PFSK-1 (cell line): ENCODE results near the gene ARMC3.

Source experiments
- FOXP2 ChIP-seq: optimal IDR thresholded peaks from 2 replicates; pipeline ENCODE3; 2011; ENCODE audit warnings: borderline replicate concordance, control low read depth, inconsistent platforms; ENCODE audit not compliant: insufficient read depth; ENCODE audit errors: extremely low read length, extremely low read depth
- POLR2AphosphoS5 ChIP-seq: IDR thresholded peaks from 2 replicates; pipeline ENCODE4 v1.6.1; 2012; ENCODE audit warnings: low read depth, mild to moderate bottlenecking, control low read depth, low read length, moderate library complexity
- REST ChIP-seq, 2 experiments: IDR thresholded peaks; 2 replicates each; pipeline versions ENCODE4 v1.6.1 to v1.8.0; 2011 to 2012; ENCODE audit warnings: low read depth in 2 of 2, low read length in 2 of 2, control low read depth in 1 of 2, inconsistent platforms in 1 of 2, mild to moderate bottlenecking in 1 of 2, moderate library complexity in 1 of 2; ENCODE audit not compliant: insufficient read depth in 1 of 2
- SIN3A ChIP-seq: IDR thresholded peaks from 2 replicates; pipeline ENCODE4 v1.6.1; 2012; ENCODE audit warnings: mild to moderate bottlenecking, low read length, moderate library complexity, borderline replicate concordance; ENCODE audit not compliant: insufficient read depth
- TAF1 ChIP-seq: IDR thresholded peaks from 2 replicates; pipeline ENCODE4 v1.6.1; 2012; ENCODE audit warnings: low read length, control low read depth, borderline replicate concordance; ENCODE audit not compliant: insufficient read depth

The ARMC3 gene

GRCh38 chr10:23034790-23035189, 106.9 kb downstream of the ARMC3 start:
- no peak for TF ChIP-seq POLR2AphosphoS5
- no peak for TF ChIP-seq REST (IDR thresholded peaks at IDR 0.05; ENCODE audit: insufficient read depth in 1 of 2, low read depth in 2 of 2, low read length in 2 of 2)

DNA sequence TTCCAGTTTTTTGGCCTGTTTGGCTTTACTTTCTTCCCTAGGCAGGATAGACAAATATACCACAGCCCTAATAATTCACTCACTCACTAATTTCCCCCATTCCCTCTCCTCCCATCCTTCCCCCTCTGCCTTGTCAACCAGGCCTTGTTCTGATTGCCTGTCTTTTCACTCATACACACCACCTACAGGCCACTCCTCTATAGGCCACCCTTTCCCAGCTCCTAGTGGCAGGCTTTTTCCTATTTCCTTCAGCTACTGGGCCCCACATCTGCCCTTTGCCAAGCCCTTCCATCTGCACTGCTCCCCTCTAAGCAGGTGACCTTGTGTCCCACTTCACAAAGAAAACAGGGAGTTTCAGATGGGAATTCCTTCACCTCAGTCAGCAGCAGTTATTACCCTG, 107.7 kb downstream of the ARMC3 start:
- TF ChIP-seq POLR2AphosphoS5 (no peak), TAF1 (no peak), SIN3A (no peak), FOXP2 (no peak), REST (IDR thresholded peaks at IDR 0.05; ENCODE audit: insufficient read depth in 1 of 2, low read depth in 2 of 2, low read length in 2 of 2) (no peak)

GRCh38 chr10:23037152-23037551, 109.3 kb downstream of the ARMC3 start:
- no peak for TF ChIP-seq POLR2AphosphoS5
- TF ChIP-seq SIN3A: no peak
- no peak for TF ChIP-seq FOXP2
- TF ChIP-seq TAF1: no peak
- TF ChIP-seq REST (IDR thresholded peaks at IDR 0.05; ENCODE audit: insufficient read depth in 1 of 2, low read depth in 2 of 2, low read length in 2 of 2): no peak

GRCh38 chr10:23037561-23037960, 109.7 kb downstream of the ARMC3 start:
- TF ChIP-seq POLR2AphosphoS5: no peak
- no peak for TF ChIP-seq FOXP2
- no peak for TF ChIP-seq TAF1
- no peak for TF ChIP-seq REST (IDR thresholded peaks at IDR 0.05; ENCODE audit: insufficient read depth in 1 of 2, low read depth in 2 of 2, low read length in 2 of 2)
- no peak for TF ChIP-seq SIN3A

GRCh38 chr10:23038172-23038571, 110.3 kb downstream of the ARMC3 start:
- TF ChIP-seq REST (IDR thresholded peaks at IDR 0.05; ENCODE audit: insufficient read depth in 1 of 2, low read depth in 2 of 2, low read length in 2 of 2) (no peak), POLR2AphosphoS5 (no peak), SIN3A (no peak), FOXP2 (no peak), TAF1 (no peak)
